ENCODE measurements around the gene VAMP8. TPM values are rescaled to one million over a fixed set of nuclear protein-coding genes. Genes with fewer than 3 reads are reported as not detected.
"Not testable (repeated sequence)": the region's sequence is repeated elsewhere in the genome, so short reads cannot be mapped to it uniquely, and the experiment has no call there.

Gene VAMP8
- total RNA-seq, 2 donors from 2014 or later, result 80.4 to 146 TPM

GRCh38 chr2:85591563-85591962 lies 14.2 kb downstream of the VAMP8 start:
- H3K27me3 ChIP-seq (ENCODE audit: control insufficient read depth, insufficient read depth, low read length, poor library complexity, severe bottlenecking), result no peaks in the 10 kb centered on the region
- Mint-ChIP-seq H3K4me3 (no peak overlapping the region), H3K36me3 (ENCODE audit: low read depth) (peaks cover under 1% of the 10 kb centered on the region), H3K9me3 (no peaks in the 10 kb centered on the region), H3K27ac (no peak overlapping the region), H3K4me1 (peaks cover 29% of the 10 kb centered on the region), H3K27me3 (ENCODE audit: insufficient read depth) (no peaks in the 10 kb centered on the region)
- H3K9ac ChIP-seq (ENCODE audit: extremely low read depth, low read length, poor library complexity, severe bottlenecking), result no peak overlapping the region
- H3K4me3 ChIP-seq (ENCODE audit: low read length), result no peak overlapping the region
- WGBS, 2 experiments (ENCODE audit: insufficient coverage in 1 of 2, insufficient read length in 1 of 2), result 89 to 90% methylated on average over 12 of the region's 12 CpGs
- peaks cover 6% of the 10 kb centered on the region for H3K36me3 ChIP-seq (ENCODE audit: control insufficient read depth, insufficient read depth, low read length)
- no peaks in the 10 kb centered on the region for H3K9me3 ChIP-seq (ENCODE audit: control insufficient read depth, low read length)
- TF ChIP-seq, protein P1, sequence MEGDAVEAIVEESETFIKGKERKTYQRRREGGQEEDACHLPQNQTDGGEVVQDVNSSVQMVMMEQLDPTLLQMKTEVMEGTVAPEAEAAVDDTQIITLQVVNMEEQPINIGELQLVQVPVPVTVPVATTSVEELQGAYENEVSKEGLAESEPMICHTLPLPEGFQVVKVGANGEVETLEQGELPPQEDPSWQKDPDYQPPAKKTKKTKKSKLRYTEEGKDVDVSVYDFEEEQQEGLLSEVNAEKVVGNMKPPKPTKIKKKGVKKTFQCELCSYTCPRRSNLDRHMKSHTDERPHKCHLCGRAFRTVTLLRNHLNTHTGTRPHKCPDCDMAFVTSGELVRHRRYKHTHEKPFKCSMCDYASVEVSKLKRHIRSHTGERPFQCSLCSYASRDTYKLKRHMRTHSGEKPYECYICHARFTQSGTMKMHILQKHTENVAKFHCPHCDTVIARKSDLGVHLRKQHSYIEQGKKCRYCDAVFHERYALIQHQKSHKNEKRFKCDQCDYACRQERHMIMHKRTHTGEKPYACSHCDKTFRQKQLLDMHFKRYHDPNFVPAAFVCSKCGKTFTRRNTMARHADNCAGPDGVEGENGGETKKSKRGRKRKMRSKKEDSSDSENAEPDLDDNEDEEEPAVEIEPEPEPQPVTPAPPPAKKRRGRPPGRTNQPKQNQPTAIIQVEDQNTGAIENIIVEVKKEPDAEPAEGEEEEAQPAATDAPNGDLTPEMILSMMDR (conservative IDR thresholded peaks at IDR 0.05), result no peak
- H3K27ac ChIP-seq (ENCODE audit: low read depth, low read length), result no peak overlapping the region
- H3K4me1 ChIP-seq (ENCODE audit: control insufficient read depth, insufficient read depth, low read length), result peaks cover 3% of the 10 kb centered on the region
- no peak for DNase-seq

DNA sequence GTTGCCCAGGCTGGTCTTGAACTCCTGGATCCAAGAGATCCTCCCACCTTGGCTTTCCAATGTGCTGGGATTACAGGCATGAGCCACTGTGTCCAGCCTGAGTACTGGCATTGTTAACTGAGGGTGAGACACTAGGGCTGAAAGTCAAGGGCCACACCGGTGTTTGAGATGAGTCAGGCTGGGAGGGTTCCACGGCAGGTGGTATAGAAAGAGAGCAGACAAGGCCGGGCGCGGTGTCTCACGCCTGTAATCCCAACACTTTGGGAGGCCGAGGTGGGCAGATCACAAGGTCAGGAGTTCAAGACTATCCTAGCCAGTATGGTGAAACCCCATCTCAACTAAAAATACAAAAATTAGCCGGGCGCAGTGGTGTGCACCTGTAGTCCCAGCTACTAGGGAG lies 14.9 kb downstream of the VAMP8 start:
- not testable (repeated sequence) for H3K9me3 ChIP-seq (ENCODE audit: control insufficient read depth, low read length); H3K4me1 ChIP-seq (ENCODE audit: control insufficient read depth, insufficient read depth, low read length); H3K4me3 ChIP-seq (ENCODE audit: low read length); H3K9me3 Mint-ChIP-seq; H3K4me3 Mint-ChIP-seq; DNase-seq; H3K27ac ChIP-seq (ENCODE audit: low read depth, low read length); H3K27ac Mint-ChIP-seq; H3K27me3 ChIP-seq (ENCODE audit: control insufficient read depth, insufficient read depth, low read length, poor library complexity, severe bottlenecking); H3K36me3 Mint-ChIP-seq (ENCODE audit: low read depth); H3K9ac ChIP-seq (ENCODE audit: extremely low read depth, low read length, poor library complexity, severe bottlenecking); H3K27me3 Mint-ChIP-seq (ENCODE audit: insufficient read depth)
- WGBS, 2 experiments (ENCODE audit: insufficient coverage in 1 of 2, insufficient read length in 1 of 2), result 94% methylated on average over 5 to 9 of the region's 9 CpGs
- H3K36me3 ChIP-seq (ENCODE audit: control insufficient read depth, insufficient read depth, low read length), result peaks cover 13% of the 10 kb centered on the region
- peaks cover 33% of the 10 kb centered on the region for H3K4me1 Mint-ChIP-seq

- WGBS, 2 experiments (ENCODE audit: insufficient coverage in 1 of 2, insufficient read length in 1 of 2), result 67 to 83% methylated on average over 2 to 3 of the region's 3 CpGs
- TF ChIP-seq, protein P1 (conservative IDR thresholded peaks at IDR 0.05), result no peak
- no peaks in the 10 kb centered on the region for H3K9me3 ChIP-seq (ENCODE audit: control insufficient read depth, low read length)
- H3K27ac ChIP-seq (ENCODE audit: low read depth, low read length), result no peak overlapping the region
- DNase-seq, result no peak
- no peaks in the 10 kb centered on the region for H3K9me3 Mint-ChIP-seq
- H3K9ac ChIP-seq (ENCODE audit: extremely low read depth, low read length, poor library complexity, severe bottlenecking), result no peak overlapping the region
- H3K4me3 ChIP-seq (ENCODE audit: low read length), result no peak overlapping the region
- peaks cover 4% of the 10 kb centered on the region for H3K4me1 ChIP-seq (ENCODE audit: control insufficient read depth, insufficient read depth, low read length)
- no peaks in the 10 kb centered on the region for H3K27me3 ChIP-seq (ENCODE audit: control insufficient read depth, insufficient read depth, low read length, poor library complexity, severe bottlenecking)
- H3K27ac Mint-ChIP-seq, result no peak overlapping the region
- H3K36me3 ChIP-seq (ENCODE audit: control insufficient read depth, insufficient read depth, low read length), result peaks cover 20% of the 10 kb centered on the region
- no peaks in the 10 kb centered on the region for H3K27me3 Mint-ChIP-seq (ENCODE audit: insufficient read depth)
- H3K36me3 Mint-ChIP-seq (ENCODE audit: low read depth), result peaks cover 12% of the 10 kb centered on the region
- peaks cover 31% of the 10 kb centered on the region for H3K4me1 Mint-ChIP-seq
- H3K4me3 Mint-ChIP-seq, result no peak overlapping the region
Measured at GRCh38 chr2:85593023-85593422, 15.6 kb downstream of the VAMP8 start.

DNA sequence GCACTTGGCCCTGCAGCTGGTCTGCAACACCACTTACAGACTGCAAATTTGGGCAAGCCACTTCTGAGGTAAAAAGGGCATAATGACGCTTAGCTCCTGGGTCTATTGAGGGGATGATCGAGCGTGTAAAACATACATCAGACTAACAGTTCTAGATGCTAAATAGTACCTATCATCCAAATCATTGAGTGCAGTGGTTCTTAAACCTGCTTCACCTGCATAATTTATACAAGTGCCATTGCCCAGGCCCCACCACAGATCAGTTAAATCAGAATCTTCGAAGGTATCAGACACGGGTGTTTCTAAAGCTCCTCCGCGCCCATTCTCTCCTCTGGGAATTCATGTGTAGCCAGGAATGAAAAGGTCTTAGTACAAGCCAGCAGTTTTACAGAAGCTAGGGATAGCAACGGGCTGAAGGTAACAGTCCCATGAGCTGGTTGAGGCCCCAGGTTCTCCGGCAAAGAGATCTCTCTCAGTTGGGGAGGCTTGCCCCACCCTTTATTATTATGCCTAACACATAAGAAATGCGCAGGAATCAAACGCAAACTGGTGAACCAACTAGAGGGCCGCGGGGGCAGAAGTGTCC lies 17.4 kb downstream of the VAMP8 start:
- Histone ChIP-seq H3K4me1 (ENCODE audit: control insufficient read depth, insufficient read depth, low read length) (peaks cover 11% of the 10 kb centered on the region), H3K27ac (ENCODE audit: low read depth, low read length) (peak overlapping the region; percentile 65), H3K9ac (ENCODE audit: extremely low read depth, low read length, poor library complexity, severe bottlenecking) (peak overlapping the region; percentile 75), H3K4me3 (ENCODE audit: low read length) (peak overlapping the region; percentile 91), H3K27me3 (ENCODE audit: control insufficient read depth, insufficient read depth, low read length, poor library complexity, severe bottlenecking) (no peaks in the 10 kb centered on the region), H3K36me3 (ENCODE audit: control insufficient read depth, insufficient read depth, low read length) (peaks cover 30% of the 10 kb centered on the region), H3K9me3 (ENCODE audit: control insufficient read depth, low read length) (no peaks in the 10 kb centered on the region)
- 30 to 32% methylated on average over 9 to 13 of the region's 13 CpGs for WGBS, 2 experiments (ENCODE audit: insufficient coverage in 1 of 2, insufficient read length in 1 of 2)
- no peak for DNase-seq
- H3K4me1 Mint-ChIP-seq, result peaks cover 32% of the 10 kb centered on the region
- peak overlapping the region; percentile 95 for H3K27ac Mint-ChIP-seq
- TF ChIP-seq, protein P1 (conservative IDR thresholded peaks at IDR 0.05), result no peak
- H3K9me3 Mint-ChIP-seq, result no peaks in the 10 kb centered on the region
- H3K36me3 Mint-ChIP-seq (ENCODE audit: low read depth), result peaks cover 26% of the 10 kb centered on the region
- H3K4me3 Mint-ChIP-seq, result peak overlapping the region; percentile 99
- no peaks in the 10 kb centered on the region for H3K27me3 Mint-ChIP-seq (ENCODE audit: insufficient read depth)

Data from endodermal cell (in vitro differentiated cells).